ENCODE measurements around the gene KIF3A.

KIF3A gene

GRCh38 chr5:132772291-132773070, 35.1 kb upstream of the KIF3A start:
- TF ChIP-seq CTCF (IDR thresholded peaks at IDR 0.05; ENCODE audit: borderline replicate concordance, control extremely low read depth, extremely low read depth, insufficient read depth, missing control alignments): no peak
- no peak for DNase-seq (ENCODE audit: low spot score)
- in situ Hi-C loops (cut with MboI; ENCODE audit: low sequenced_read_pairs, unreplicated experiment): no loop called here

GRCh38 chr5:132771503-132771998, 34.2 kb upstream of the KIF3A start:
- no peak for DNase-seq (ENCODE audit: low spot score)
- no peak for TF ChIP-seq CTCF (IDR thresholded peaks at IDR 0.05; ENCODE audit: borderline replicate concordance, control extremely low read depth, extremely low read depth, insufficient read depth, missing control alignments)
- in situ Hi-C loops (cut with MboI; ENCODE audit: low sequenced_read_pairs, unreplicated experiment): no loop called here

- DNase-seq (ENCODE audit: low spot score): no peak
- no peak for TF ChIP-seq CTCF (IDR thresholded peaks at IDR 0.05; ENCODE audit: borderline replicate concordance, control extremely low read depth, extremely low read depth, insufficient read depth, missing control alignments)
- in situ Hi-C loops (cut with MboI; ENCODE audit: low sequenced_read_pairs, unreplicated experiment): no loop called here
Measured at GRCh38 chr5:132770476-132771159, 33.3 kb upstream of the KIF3A start.

- no peak for TF ChIP-seq CTCF (IDR thresholded peaks at IDR 0.05; ENCODE audit: borderline replicate concordance, control extremely low read depth, extremely low read depth, insufficient read depth, missing control alignments)
- in situ Hi-C loops (cut with MboI; ENCODE audit: low sequenced_read_pairs, unreplicated experiment): no loop called here
- DNase-seq (ENCODE audit: low spot score): no peak
Measured at GRCh38 chr5:132768485-132768868, 31.1 kb upstream of the KIF3A start.

- TF ChIP-seq CTCF (IDR thresholded peaks at IDR 0.05; ENCODE audit: borderline replicate concordance, control extremely low read depth, extremely low read depth, insufficient read depth, missing control alignments): no peak
- in situ Hi-C loops (cut with MboI; ENCODE audit: low sequenced_read_pairs, unreplicated experiment): no loop called here
- no peak for DNase-seq (ENCODE audit: low spot score)
Measured at GRCh38 chr5:132767150-132767549, 29.8 kb upstream of the KIF3A start.

- in situ Hi-C loops (cut with MboI; ENCODE audit: low sequenced_read_pairs, unreplicated experiment): no loop called here
- DNase-seq (ENCODE audit: low spot score): no peak
- no peak for TF ChIP-seq CTCF (IDR thresholded peaks at IDR 0.05; ENCODE audit: borderline replicate concordance, control extremely low read depth, extremely low read depth, insufficient read depth, missing control alignments)
Measured at GRCh38 chr5:132766806-132767055, 29.4 kb upstream of the KIF3A start.

Measured in GM13976 (cell line).